NB4 (cell line): Measurements from ENCODE around the gene ENOX1.

Source experiments
- MYC ChIP-seq: IDR thresholded peaks from 2 replicates; pipeline ENCODE4 v1.6.1; 2011; ENCODE audit warnings: low read depth, low read length
- POLR2A ChIP-seq: IDR thresholded peaks from 2 replicates; pipeline ENCODE4 v1.6.1; 2011; ENCODE audit warnings: mild to moderate bottlenecking; ENCODE audit not compliant: insufficient read length; ENCODE audit errors: extremely low read depth
- TF ChIP-seq, protein P1 (sequence below): IDR thresholded peaks from one replicate; pipeline ENCODE4 v1.5.1; 2012; ENCODE audit warnings: low read depth, low read length

DNA sequence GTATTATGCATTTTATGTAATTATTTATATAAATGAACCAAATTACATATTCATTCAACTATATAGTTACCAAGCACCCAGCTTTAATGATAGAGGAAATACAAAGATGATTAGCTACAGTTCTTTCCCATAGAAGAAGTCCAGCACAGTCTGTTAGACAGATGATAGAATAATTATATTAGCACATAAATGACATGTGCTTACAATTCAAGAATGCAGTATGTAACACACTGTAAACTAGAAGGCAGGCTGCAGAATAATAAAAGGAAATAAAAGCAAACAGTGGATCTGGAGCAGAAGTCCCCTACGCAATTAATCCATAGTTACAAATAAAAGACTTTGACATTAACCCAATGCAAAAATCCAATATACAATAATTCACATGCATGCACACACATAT lies 384.4 kb downstream of the ENOX1 start:
- TF ChIP-seq, protein P1, sequence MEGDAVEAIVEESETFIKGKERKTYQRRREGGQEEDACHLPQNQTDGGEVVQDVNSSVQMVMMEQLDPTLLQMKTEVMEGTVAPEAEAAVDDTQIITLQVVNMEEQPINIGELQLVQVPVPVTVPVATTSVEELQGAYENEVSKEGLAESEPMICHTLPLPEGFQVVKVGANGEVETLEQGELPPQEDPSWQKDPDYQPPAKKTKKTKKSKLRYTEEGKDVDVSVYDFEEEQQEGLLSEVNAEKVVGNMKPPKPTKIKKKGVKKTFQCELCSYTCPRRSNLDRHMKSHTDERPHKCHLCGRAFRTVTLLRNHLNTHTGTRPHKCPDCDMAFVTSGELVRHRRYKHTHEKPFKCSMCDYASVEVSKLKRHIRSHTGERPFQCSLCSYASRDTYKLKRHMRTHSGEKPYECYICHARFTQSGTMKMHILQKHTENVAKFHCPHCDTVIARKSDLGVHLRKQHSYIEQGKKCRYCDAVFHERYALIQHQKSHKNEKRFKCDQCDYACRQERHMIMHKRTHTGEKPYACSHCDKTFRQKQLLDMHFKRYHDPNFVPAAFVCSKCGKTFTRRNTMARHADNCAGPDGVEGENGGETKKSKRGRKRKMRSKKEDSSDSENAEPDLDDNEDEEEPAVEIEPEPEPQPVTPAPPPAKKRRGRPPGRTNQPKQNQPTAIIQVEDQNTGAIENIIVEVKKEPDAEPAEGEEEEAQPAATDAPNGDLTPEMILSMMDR, result no peak
- TF ChIP-seq POLR2A, result no peak
- no peak for TF ChIP-seq MYC
